HEK293T (cell line): ENCODE data around the gene C1R.
A peak's percentile ranks its signal among the peaks of the same experiment; 100 is the strongest.

Experiments used
- CTCF ChIA-PET: fragments of 350-600 bp; formaldehyde crosslinking; extraction: SDS; loops from one replicate; lab custom pipeline; 2021; ENCODE audit warnings: antibody characterized with exemption, inconsistent platforms; lab: Yijun Ruan, JAX
- POLR2A ChIA-PET: fragments of 350-600 bp; formaldehyde crosslinking; extraction: SDS; loops from one replicate; lab custom pipeline; 2020; ENCODE audit warnings: antibody characterized with exemption, inconsistent platforms; lab: Yijun Ruan, JAX
- DNase-seq: peaks from one replicate; pipeline ENCODE4 v3.0.0; 2012; ENCODE audit warnings: mixed read lengths; ENCODE audit errors: extremely low spot score
- ARNT ChIP-seq: fragments of 450-650 bp; IDR thresholded peaks from 2 replicates; pipeline ENCODE4 v1.6.1; 2017; ENCODE audit warnings: mild to moderate bottlenecking
- BHLHE40 ChIP-seq: fragments of 450-650 bp; IDR thresholded peaks from 2 replicates; pipeline ENCODE4 v1.6.1; 2016; ENCODE audit warnings: mild to moderate bottlenecking, moderate library complexity, borderline replicate concordance
- CTBP1 ChIP-seq: fragments of 450-650 bp; IDR thresholded peaks from 2 replicates; pipeline ENCODE4 v1.6.1; 2016; ENCODE audit warnings: borderline replicate concordance
- ELF4 ChIP-seq: fragments of 450-650 bp; IDR thresholded peaks from 2 replicates; pipeline ENCODE4 v1.6.1; 2017; ENCODE audit warnings: antibody characterized with exemption
- FOXA1 ChIP-seq: fragments of 450-650 bp; IDR thresholded peaks from 2 replicates; pipeline ENCODE4 v1.6.1; 2016; ENCODE audit warnings: mild to moderate bottlenecking
- FOXK2 ChIP-seq: fragments of 450-650 bp; IDR thresholded peaks from 2 replicates; pipeline ENCODE4 v1.6.1; 2016; ENCODE audit warnings: mild to moderate bottlenecking
- FOXM1 ChIP-seq: fragments of 450-650 bp; IDR thresholded peaks from 2 replicates; pipeline ENCODE4 v1.6.1; 2017; ENCODE audit warnings: mild to moderate bottlenecking, borderline replicate concordance
- HDGF ChIP-seq: fragments of 450-650 bp; IDR thresholded peaks from 2 replicates; pipeline ENCODE4 v1.6.1; 2017; ENCODE audit warnings: antibody characterized with exemption, borderline replicate concordance
- L3MBTL2 ChIP-seq: fragments of 450-650 bp; conservative IDR thresholded peaks from 2 replicates; pipeline ENCODE4 v1.6.1; 2016; ENCODE audit warnings: mild to moderate bottlenecking
- LEF1 ChIP-seq: fragments of 450-650 bp; IDR thresholded peaks from 2 replicates; pipeline ENCODE4 v1.6.1; 2017; ENCODE audit warnings: mild to moderate bottlenecking, borderline replicate concordance
- NFRKB ChIP-seq: fragments of 450-650 bp; IDR thresholded peaks from 2 replicates; pipeline ENCODE4 v1.6.1; 2016; ENCODE audit warnings: mild to moderate bottlenecking, moderate library complexity
- SP1 ChIP-seq: fragments of 450-650 bp; IDR thresholded peaks from 2 replicates; pipeline ENCODE4 v1.6.1; 2017
- SUZ12 ChIP-seq: fragments of 450-650 bp; IDR thresholded peaks from 2 replicates; pipeline ENCODE4 v1.6.1; 2016; ENCODE audit warnings: mild to moderate bottlenecking
- TARDBP ChIP-seq: fragments of 450-650 bp; IDR thresholded peaks from 2 replicates; pipeline ENCODE4 v1.6.1; 2016
- ZNF384 ChIP-seq: fragments of 450-650 bp; IDR thresholded peaks from 2 replicates; pipeline ENCODE4 v1.6.1; 2016
- TF ChIP-seq, protein P1 (sequence below): fragments of 450-650 bp; IDR thresholded peaks from 2 replicates; pipeline ENCODE4 v1.6.1; 2016

Gene C1R

DNA sequence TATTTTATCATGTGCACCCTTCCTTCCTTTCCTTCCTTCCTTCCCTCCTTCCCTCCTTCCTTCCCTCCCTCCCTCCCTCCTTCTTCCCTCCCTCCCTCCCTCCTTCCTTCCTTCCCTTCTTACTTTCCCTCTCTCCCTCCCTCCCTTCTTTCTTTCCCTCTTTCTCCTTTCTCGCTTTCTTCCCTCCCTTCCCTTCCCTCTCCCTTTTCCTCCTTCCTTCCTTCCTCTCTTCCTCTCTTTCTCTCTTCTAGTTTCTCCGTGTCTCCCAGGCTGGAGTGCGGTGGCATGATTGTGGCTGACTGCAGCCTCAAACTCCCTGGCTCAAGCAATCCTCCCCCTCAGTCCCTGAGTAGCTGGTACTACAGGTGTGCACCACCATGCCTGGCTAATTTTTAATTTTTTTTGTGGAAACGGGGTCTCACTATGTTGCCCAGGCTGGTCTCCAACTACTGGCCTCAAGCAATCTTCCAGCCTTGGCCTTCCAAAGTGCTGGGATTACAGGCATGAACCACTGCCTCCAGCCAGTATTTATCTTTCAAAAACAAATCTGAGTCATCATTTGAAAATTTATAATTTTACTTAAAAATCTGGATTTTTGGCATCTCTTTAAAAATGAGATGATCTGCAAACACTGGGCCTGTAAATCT, 8.9 kb upstream of the C1R start:
- DNase-seq, result no peak
- TF ChIP-seq, protein P1, sequence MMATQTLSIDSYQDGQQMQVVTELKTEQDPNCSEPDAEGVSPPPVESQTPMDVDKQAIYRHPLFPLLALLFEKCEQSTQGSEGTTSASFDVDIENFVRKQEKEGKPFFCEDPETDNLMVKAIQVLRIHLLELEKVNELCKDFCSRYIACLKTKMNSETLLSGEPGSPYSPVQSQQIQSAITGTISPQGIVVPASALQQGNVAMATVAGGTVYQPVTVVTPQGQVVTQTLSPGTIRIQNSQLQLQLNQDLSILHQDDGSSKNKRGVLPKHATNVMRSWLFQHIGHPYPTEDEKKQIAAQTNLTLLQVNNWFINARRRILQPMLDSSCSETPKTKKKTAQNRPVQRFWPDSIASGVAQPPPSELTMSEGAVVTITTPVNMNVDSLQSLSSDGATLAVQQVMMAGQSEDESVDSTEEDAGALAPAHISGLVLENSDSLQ, result no peak
- no peak for TF ChIP-seq FOXA1
- TF ChIP-seq FOXK2, result no peak
- TF ChIP-seq L3MBTL2, result no peak
- no peak for TF ChIP-seq ELF4
- no peak for TF ChIP-seq ARNT
- no peak for TF ChIP-seq LEF1
- TF ChIP-seq HDGF, result no peak
- CTCF ChIA-PET, result no interaction called here
- POLR2A ChIA-PET, result interaction anchor here (2.0 kb wide), 1 partner anchor 157 kb away, joined by 6 read pairs; the partner anchor contains the start of genes C12orf57 and RNU7-1

DNA sequence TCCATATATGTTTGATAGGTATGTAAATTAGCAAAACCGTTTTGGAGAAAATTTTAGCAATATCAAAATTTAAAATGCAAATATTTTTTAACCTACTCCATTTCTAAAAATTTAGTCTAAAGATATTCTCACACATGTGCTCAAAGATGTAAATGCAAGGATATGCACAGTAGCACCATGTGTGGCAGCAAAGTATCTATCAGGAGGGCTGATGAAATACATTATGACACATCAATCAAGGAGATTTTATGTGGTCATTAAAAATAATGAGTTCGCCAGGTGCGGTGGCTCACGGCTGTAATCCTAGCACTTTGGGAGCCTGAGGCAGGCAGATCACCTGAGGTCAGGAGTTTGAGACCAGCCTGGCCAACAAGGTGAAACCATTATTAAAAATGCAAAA, 8.0 kb upstream of the C1R start:
- CTCF ChIA-PET, result no interaction called here
- DNase-seq, result no peak
- POLR2A ChIA-PET, result interaction anchor here (1.0 kb wide), 1 partner anchor 8 kb away, joined by 4 read pairs; no protein-coding TSS in a partner anchor
- TF ChIP-seq, protein P1, result peak; percentile 49; the same call in 1 of the 2 replicates
- TF ChIP-seq NFRKB, result no peak

DNA sequence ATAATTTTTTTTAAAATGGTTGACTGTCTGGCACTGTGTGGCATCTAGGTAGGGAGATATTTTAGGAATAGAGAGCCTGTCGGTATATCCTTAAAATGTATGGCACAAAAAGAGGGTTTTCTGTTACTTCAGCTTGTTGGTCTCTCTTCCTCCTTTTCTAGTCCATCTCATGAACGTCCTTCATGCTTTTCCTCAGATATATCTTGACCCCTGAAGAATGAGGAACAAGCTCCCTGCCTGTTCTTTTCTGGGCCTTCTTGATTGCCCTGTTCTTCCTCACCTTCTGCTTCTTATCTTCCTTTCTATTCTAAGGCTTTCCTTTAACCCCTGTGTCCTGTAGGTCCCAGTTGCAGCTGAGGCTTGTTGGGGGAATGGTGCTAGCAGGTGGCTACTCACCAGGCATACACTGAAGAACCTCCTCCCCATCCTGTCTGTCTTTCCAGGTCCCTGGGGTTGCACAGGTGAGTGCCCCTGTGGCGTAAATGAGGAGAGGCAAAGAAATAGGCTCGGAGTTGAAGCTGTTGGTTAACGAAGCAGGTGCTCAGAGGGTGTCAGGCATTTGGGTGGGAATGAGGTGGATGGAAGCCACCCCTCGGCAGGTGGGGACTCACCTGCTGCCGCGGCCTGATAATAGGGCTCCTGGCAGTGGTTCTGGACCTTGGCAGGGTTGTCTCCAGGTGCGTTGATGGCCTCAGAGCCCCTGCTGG, 7.2 kb upstream of the C1R start:
- no peak for DNase-seq
- ChIA-PET POLR2A (interaction anchor here (0.9 to 1.0 kb wide), 2 partner anchors 9 to 155 kb away, joined by 3 to 4 read pairs; no protein-coding TSS in a partner anchor), CTCF (no interaction called here)
- TF ChIP-seq L3MBTL2 (no peak), CTBP1 (no peak), FOXM1 (no peak), ZNF384 (no peak), HDGF (no peak), NFRKB (no peak), SUZ12 (no peak), TARDBP (no peak), BHLHE40 (no peak), SP1 (no peak)
- TF ChIP-seq, protein P1, result no peak

DNA sequence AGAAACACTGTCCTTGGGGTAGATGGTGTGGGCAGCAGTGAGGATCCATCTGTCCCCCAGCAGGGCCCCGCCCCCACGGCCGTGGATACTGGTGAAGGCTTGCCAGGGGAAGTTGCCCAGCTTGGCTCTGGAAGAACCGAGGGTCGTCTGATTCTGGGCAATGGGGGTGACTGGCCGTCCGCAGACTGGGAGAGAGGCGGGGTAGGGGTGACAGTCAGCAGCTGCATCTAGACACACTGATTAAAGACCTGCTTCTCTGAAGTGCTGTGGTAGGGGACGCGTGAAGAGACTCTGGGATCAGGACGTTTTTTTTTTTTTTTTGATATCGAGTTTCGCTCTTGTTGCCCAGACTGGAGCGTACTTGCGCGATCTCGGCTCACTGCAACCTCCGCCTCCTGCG, 4.7 kb upstream of the C1R start:
- DNase-seq, result no peak
- ChIA-PET POLR2A (interaction anchor here (1.1 kb wide), 1 partner anchor 12 kb away, joined by 3 read pairs; the partner anchor contains the start of gene C1RL), CTCF (interaction anchor here (1.0 kb wide), 1 partner anchor 16 kb away, joined by 4 read pairs; no protein-coding TSS in a partner anchor)
- TF ChIP-seq FOXK2 (no peak), ZNF384 (no peak), LEF1 (no peak), SUZ12 (no peak), BHLHE40 (no peak), NFRKB (no peak), CTBP1 (no peak), ARNT (no peak), SP1 (no peak), ELF4 (no peak)
- TF ChIP-seq, protein P1, result no peak

DNA sequence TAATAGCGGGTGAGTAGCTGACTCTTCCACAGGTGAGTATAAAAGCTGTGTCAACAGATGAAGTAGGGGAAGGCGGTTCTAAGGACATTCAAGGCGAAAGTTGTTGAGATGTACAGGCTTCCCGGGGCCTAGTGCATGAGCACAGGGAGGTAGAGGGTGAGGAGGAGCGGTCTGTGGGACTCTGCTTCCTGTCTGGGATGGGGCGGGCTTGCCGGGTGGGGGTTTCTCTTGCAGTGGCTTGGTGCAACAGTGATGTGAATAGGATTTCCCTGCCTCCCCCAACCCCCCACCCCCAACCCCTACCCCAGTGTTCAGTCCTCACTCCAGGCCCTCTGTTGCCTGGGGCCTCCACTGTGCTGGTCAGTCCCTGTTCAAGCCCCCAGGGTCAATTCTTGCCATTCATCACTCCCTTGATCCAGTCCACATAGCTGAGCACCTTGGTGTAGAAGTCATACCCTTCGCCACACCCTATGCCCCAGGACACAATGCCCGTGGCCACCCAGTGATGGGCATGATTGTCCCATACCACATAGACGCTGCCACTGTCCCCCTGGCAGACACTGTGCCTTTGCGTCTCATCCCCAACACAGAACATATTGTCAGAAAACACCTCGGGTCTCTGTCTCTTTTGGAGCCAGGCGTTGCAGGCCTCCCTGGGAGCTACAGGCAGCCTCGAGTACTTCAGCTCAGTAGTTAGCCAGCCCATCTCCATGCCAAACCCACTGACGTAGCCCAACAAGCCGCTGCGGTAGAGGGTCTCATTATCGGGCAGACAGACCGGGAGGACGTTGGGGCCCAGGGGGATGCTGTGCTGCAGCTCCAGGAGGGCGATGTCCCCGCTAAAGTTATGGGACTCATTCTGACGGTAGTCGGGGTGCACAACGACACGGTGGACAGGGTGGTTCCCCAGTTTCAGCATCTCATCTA, 4.0 kb upstream of the C1R start:
- ChIA-PET POLR2A (interaction anchor here (1.1 to 1.8 kb wide), 3 partner anchors 8 to 152 kb away, joined by 3 to 13 read pairs (median 3); partner anchors contain the start of genes C12orf57, C1RL and RNU7-1), CTCF (interaction anchor here (0.5 to 1.0 kb wide), 2 partner anchors 16 to 171 kb away, joined by 3 to 4 read pairs; no protein-coding TSS in a partner anchor)
- TF ChIP-seq FOXA1 (no peak), SUZ12 (no peak), TARDBP (no peak), HDGF (no peak), ZNF384 (no peak), BHLHE40 (no peak)
- DNase-seq, result no peak
